HCT116 (cell line): ENCODE measurements around the gene MAN2B1. TPM values are rescaled to one million over a fixed set of nuclear protein-coding genes. Genes with fewer than 3 reads are reported as not detected.

Experiments used
- ATAC-seq: fragments of 200-7000 bp; cut with Tn5 transposase; 2 replicates; pipeline ENCODE4 v1.9.1; 2020; ENCODE audit warnings: mild to moderate bottlenecking, moderate library complexity
- BruUV-seq: library from RNA; stranded (reverse); fragments of 400-500 nt; replicated peaks from 2 replicates; lab custom pipeline; 2021; lab: Mats Ljungman, UMichigan
- CTCF ChIA-PET: fragments of 300-600 bp; sonication (Branson Sonifier 250); formaldehyde crosslinking; loops from one replicate; lab custom pipeline; 2021; ENCODE audit warnings: antibody characterized with exemption; lab: Charles Lee
- POLR2A ChIA-PET: fragments of 300-600, 350-600 bp; sonication (Branson Sonifier 250); formaldehyde crosslinking; loops from one replicate; lab custom pipeline; 2021; ENCODE audit warnings: antibody characterized with exemption; lab: Charles Lee
- RAD21 ChIA-PET, 2 experiments: fragments of 300-600 bp; sonication (Branson Sonifier 250); formaldehyde crosslinking; loops; one replicate each; lab custom pipeline; 2023; ENCODE audit warnings: low total read pairs in 2 of 2; ENCODE audit not compliant: uncharacterized antibody in 2 of 2, unreplicated experiment in 2 of 2, low non-redundant PET in 1 of 2; lab: Charles Lee
- DNase-seq: peaks from one replicate; pipeline ENCODE4 v3.0.0-alpha.2; 2010; ENCODE audit warnings: low read depth, low spot score
- H2AFZ ChIP-seq: fragments of 200-600 bp; shearing (Covaris generic), sonication (generic); 2 replicates; pipeline ENCODE4 v1.6.1; 2017; ENCODE audit warnings: low read depth, mixed run types, mixed read lengths, antibody characterized with exemption, low read length; ENCODE audit not compliant: poor library complexity, severe bottlenecking
- H3K27ac ChIP-seq: 2 replicates; pipeline ENCODE4 v1.5.1; 2012; ENCODE audit warnings: low read depth, low read length
- H3K27me3 ChIP-seq: fragments of 200-600 bp; sonication (generic); 2 replicates; pipeline ENCODE4 v1.6.1; 2016; ENCODE audit warnings: mixed run types, low read length, mixed read lengths; ENCODE audit not compliant: insufficient read depth
- H3K36me3 ChIP-seq, 2 experiments: fragments of 200-500 bp in 1 of 2; fragments of 200-600 bp in 1 of 2; sonication (Bioruptor generic) in 1 of 2; sonication (generic) in 1 of 2; 2 replicates each; pipeline versions ENCODE4 v1.5.1 to v1.6.1; 2014 to 2016; ENCODE audit warnings: low read length in 2 of 2, inconsistent platforms in 1 of 2, mixed read lengths in 1 of 2, mixed run types in 1 of 2; ENCODE audit not compliant: insufficient read depth in 2 of 2, control insufficient read depth in 1 of 2
- H3K4me1 ChIP-seq, 2 experiments: fragments of 200-600 bp in 1 of 2; sonication (generic) in 1 of 2; 2 replicates each; pipeline versions ENCODE4 v1.5.1 to v1.6.1; 2012 to 2017; ENCODE audit warnings: low read length in 2 of 2, inconsistent platforms in 1 of 2, mild to moderate bottlenecking in 1 of 2, mixed read lengths in 1 of 2, mixed run types in 1 of 2, moderate library complexity in 1 of 2; ENCODE audit not compliant: insufficient read depth in 2 of 2, control insufficient read depth in 1 of 2
- H3K4me2 ChIP-seq: fragments of 200-600 bp; sonication (generic); 2 replicates; pipeline ENCODE4 v1.6.1; 2017; ENCODE audit warnings: mixed run types, low read length, mixed read lengths
- H3K4me3 ChIP-seq, 2 experiments: fragments of 200-600 bp in 1 of 2; sonication (generic) in 1 of 2; replicated peaks in 1 of 2; 2 replicates each; pipeline ENCODE4 v1.5.1; 2011 to 2016; ENCODE audit warnings: low read length in 2 of 2, control low read depth in 1 of 2, low read depth in 1 of 2, mild to moderate bottlenecking in 1 of 2, mixed read lengths in 1 of 2, mixed run types in 1 of 2
- H3K79me2 ChIP-seq: fragments of 200-600 bp; sonication (generic); 2 replicates; pipeline ENCODE4 v1.6.1; 2017; ENCODE audit warnings: mild to moderate bottlenecking, mixed run types, low read length, moderate library complexity, mixed read lengths; ENCODE audit not compliant: insufficient read depth
- H3K9ac ChIP-seq: fragments of 200-600 bp; sonication (generic); 2 replicates; pipeline ENCODE4 v1.6.1; 2016; ENCODE audit warnings: low read length, mixed read lengths
- H3K9me2 ChIP-seq: fragments of 200-600 bp; sonication (generic), shearing (Covaris generic); 2 replicates; pipeline ENCODE4 v1.6.1; 2017; ENCODE audit warnings: mixed run types, mild to moderate bottlenecking, moderate library complexity; ENCODE audit not compliant: insufficient read depth
- H3K9me3 ChIP-seq, 2 experiments: fragments of 200-500 bp in 1 of 2; fragments of 200-600 bp in 1 of 2; sonication (Bioruptor generic) in 1 of 2; sonication (generic) in 1 of 2; 2 replicates each; pipeline ENCODE4 v1.6.1; 2014 to 2017; ENCODE audit warnings: low read length in 2 of 2, mixed read lengths in 2 of 2, inconsistent platforms in 1 of 2, low read depth in 1 of 2, mild to moderate bottlenecking in 1 of 2, mixed run types in 1 of 2, moderate library complexity in 1 of 2; ENCODE audit not compliant: control insufficient read depth in 1 of 2, insufficient read depth in 1 of 2
- H4K20me1 ChIP-seq: fragments of 200-600 bp; sonication (generic), shearing (Covaris generic); 2 replicates; pipeline ENCODE4 v1.6.1; 2017; ENCODE audit warnings: mixed run types, mild to moderate bottlenecking, moderate library complexity; ENCODE audit not compliant: insufficient read depth
- ATF3 ChIP-seq: IDR thresholded peaks from 2 replicates; pipeline ENCODE4 v1.6.1; 2012
- CBX3 ChIP-seq: IDR thresholded peaks from 2 replicates; pipeline ENCODE4 v1.6.1; 2012; ENCODE audit warnings: low read depth
- CEBPB ChIP-seq: IDR thresholded peaks from 2 replicates; pipeline ENCODE4 v1.6.1; 2012; ENCODE audit warnings: low read depth
- EGR1 ChIP-seq: IDR thresholded peaks from 2 replicates; pipeline ENCODE4 v1.6.1; 2012; ENCODE audit warnings: low read depth
- ELF1 ChIP-seq: IDR thresholded peaks from 2 replicates; pipeline ENCODE4 v1.6.1; 2012; ENCODE audit warnings: low read depth, borderline replicate concordance
- EZH2 ChIP-seq: fragments of 200-600 bp; sonication (generic); IDR thresholded peaks from 2 replicates; pipeline ENCODE4 v1.6.1; 2017; ENCODE audit warnings: antibody characterized with exemption, mixed run types
- EZH2phosphoT487 ChIP-seq: fragments of 200-600 bp; IDR thresholded peaks from 2 replicates; pipeline ENCODE4 v1.6.1; 2018; ENCODE audit warnings: antibody characterized with exemption, borderline replicate concordance
- FOSL1 ChIP-seq: IDR thresholded peaks from 2 replicates; pipeline ENCODE4 v1.6.1; 2012; ENCODE audit warnings: low read depth
- JUND ChIP-seq: IDR thresholded peaks from 2 replicates; pipeline ENCODE4 v1.6.1; 2012
- POLR2AphosphoS5 ChIP-seq: IDR thresholded peaks from 2 replicates; pipeline ENCODE4 v1.6.1; 2011; ENCODE audit warnings: mild to moderate bottlenecking, low read depth, low read length, moderate library complexity
- RAD21 ChIP-seq: IDR thresholded peaks from 2 replicates; pipeline ENCODE4 v1.6.1; 2012; ENCODE audit warnings: low read depth, mild to moderate bottlenecking
- SIN3A ChIP-seq: IDR thresholded peaks from 2 replicates; pipeline ENCODE4 v1.6.1; 2012; ENCODE audit warnings: low read depth
- SP1 ChIP-seq: IDR thresholded peaks from 2 replicates; pipeline ENCODE4 v1.6.1; 2012; ENCODE audit warnings: low read depth
- SRF ChIP-seq: IDR thresholded peaks from 2 replicates; pipeline ENCODE4 v1.6.1; 2012; ENCODE audit warnings: low read depth
- TCF7L2 ChIP-seq: IDR thresholded peaks from 2 replicates; pipeline ENCODE4 v1.7.0; 2011; ENCODE audit warnings: borderline replicate concordance, inconsistent platforms; ENCODE audit not compliant: insufficient read depth, insufficient read length; ENCODE audit errors: extremely low read depth
- YY1 ChIP-seq: IDR thresholded peaks from 2 replicates; pipeline ENCODE4 v1.6.1; 2011; ENCODE audit warnings: low read length, low read depth, moderate library complexity, mild to moderate bottlenecking; ENCODE audit not compliant: insufficient replicate concordance; ENCODE audit errors: extremely low read depth
- ZBTB33 ChIP-seq: IDR thresholded peaks from 2 replicates; pipeline ENCODE4 v1.6.1; 2011; ENCODE audit warnings: mild to moderate bottlenecking, low read length, moderate library complexity; ENCODE audit not compliant: insufficient replicate concordance; ENCODE audit errors: extremely low read depth
- ZNF274 ChIP-seq: fragments of 200-500 bp; sonication (Bioruptor generic); IDR thresholded peaks from 2 replicates; pipeline ENCODE4 v1.6.1; 2014; ENCODE audit warnings: mild to moderate bottlenecking, low read depth, low read length, inconsistent platforms
- intact Hi-C: fragments of 100-400 bp; cut with micrococcal nuclease; formaldehyde crosslinking; loops from 2 replicates; pipeline ENCODE4 v1.10.0; 2022
- total RNA-seq: library from RNA; stranded (reverse); gene quantifications from one replicate; pipeline ENCODE4 v1.2.1, GENCODE V29; 2021; ENCODE audit not compliant: unreplicated experiment

The MAN2B1 gene
- total RNA-seq, 1 experiment from 2014 or later, result 48.3 TPM

GRCh38 chr19:12597594-12597993 lies 68.9 kb downstream of the MAN2B1 start:
- H3K27me3 ChIP-seq, result no peaks in the 10 kb centered on the region
- ATAC-seq (no peak), DNase-seq (no peak)
- no peak overlapping the region for H3K4me2 ChIP-seq
- H3K4me3 ChIP-seq, result no peak overlapping the region
- no TSS peak for BruUV-seq
- H3K9me2 ChIP-seq, result no peaks in the 10 kb centered on the region
- no peak overlapping the region for H3K27ac ChIP-seq
- no peak overlapping the region for H3K9ac ChIP-seq
- no peaks in the 10 kb centered on the region for H3K9me3 ChIP-seq
- H3K36me3 ChIP-seq, result no peaks in the 10 kb centered on the region
- no peaks in the 10 kb centered on the region for H4K20me1 ChIP-seq
- no peak for TF ChIP-seq ATF3
- no peak for TF ChIP-seq EZH2
- TF ChIP-seq FOSL1, result no peak
- no peak for TF ChIP-seq ELF1
- TF ChIP-seq POLR2AphosphoS5, result no peak
- no peak for TF ChIP-seq SP1
- TF ChIP-seq TCF7L2, result no peak
- no peak for TF ChIP-seq SIN3A
- TF ChIP-seq CEBPB, result no peak
- TF ChIP-seq EZH2phosphoT487, result no peak
- TF ChIP-seq ZNF274, result no peak
- no peak for TF ChIP-seq JUND
- TF ChIP-seq CBX3, result no peak
- POLR2A ChIA-PET, result no interaction called here
- H2AFZ ChIP-seq, result no peak overlapping the region
- H3K79me2 ChIP-seq, result no peaks in the 10 kb centered on the region
- no peaks in the 10 kb centered on the region for H3K4me1 ChIP-seq
- intact Hi-C loops, result no loop called here
- CTCF ChIA-PET, result no interaction called here
- RAD21 ChIA-PET, result no interaction called here

GRCh38 chr19:12596927-12597548 lies 69.5 kb downstream of the MAN2B1 start:
- Histone ChIP-seq H3K27ac (no peak overlapping the region), H3K27me3 (no peaks in the 10 kb centered on the region), H4K20me1 (no peaks in the 10 kb centered on the region), H3K4me1 (no peaks in the 10 kb centered on the region), H2AFZ (no peak overlapping the region), H3K4me3 (no peak overlapping the region), H3K9ac (no peak overlapping the region), H3K36me3 (no peaks in the 10 kb centered on the region), H3K4me2 (no peak overlapping the region), H3K9me3 (no peaks in the 10 kb centered on the region), H3K79me2 (no peaks in the 10 kb centered on the region), H3K9me2 (no peaks in the 10 kb centered on the region)
- DNase-seq, result no peak
- intact Hi-C loops, result no loop called here
- ChIA-PET POLR2A (no interaction called here), RAD21 (interaction anchor here in 1 of 2 experiments (0.6 kb wide), 1 partner anchor 10 kb away, joined by 3 read pairs; no protein-coding TSS in a partner anchor), CTCF (no interaction called here)
- no peak for ATAC-seq
- no TSS peak for BruUV-seq
- TF ChIP-seq EZH2phosphoT487 (no peak), POLR2AphosphoS5 (no peak), EGR1 (no peak), ZBTB33 (no peak), SIN3A (no peak), ZNF274 (no peak), SRF (no peak), TCF7L2 (no peak), CBX3 (no peak), YY1 (no peak), JUND (no peak), RAD21 (no peak), ATF3 (no peak)
